Retinal pigment epithelial cell (primary cell): ENCODE measurements around the gene PHF21B.
"Not testable (repeated sequence)": the region's sequence is repeated elsewhere in the genome, so short reads cannot be mapped to it uniquely, and the experiment has no call there.

Experiments used
- DNase-seq: peaks from one replicate; pipeline ENCODE4 v3.0.0-alpha.2; 2010; ENCODE audit warnings: low read depth
- H3K4me3 ChIP-seq: 2 replicates; pipeline ENCODE4 v1.5.1; 2011; ENCODE audit warnings: mild to moderate bottlenecking, low read length, control low read depth, moderate library complexity
- CTCF ChIP-seq: conservative IDR thresholded peaks from 2 replicates; pipeline ENCODE4 v1.5.1; 2011; ENCODE audit warnings: low read depth, low read length, control low read depth, inconsistent platforms

PHF21B gene

GRCh38 chr22:45009606-45010531 lies at the start of gene PHF21B:
TSS of gene PHF21B (minus strand) at chr22:45010005. CDS start at chr22:45009549, 456 bp downstream.
- no peak for DNase-seq
- H3K4me3 ChIP-seq: peak within 1 kb of the TSS; percentile 56
- TF ChIP-seq CTCF: no peak

- no peak overlapping the region for H3K4me3 ChIP-seq
- no peak for TF ChIP-seq CTCF
- no peak for DNase-seq
Observed at GRCh38 chr22:45059296-45059695, 49.5 kb upstream of the PHF21B start.

GRCh38 chr22:45058622-45058912 lies 48.8 kb upstream of the PHF21B start:
- DNase-seq: no peak
- H3K4me3 ChIP-seq: no peak overlapping the region
- no peak for TF ChIP-seq CTCF

GRCh38 chr22:45055936-45056335 lies 46.1 kb upstream of the PHF21B start:
- no peak for TF ChIP-seq CTCF
- no peak for DNase-seq
- H3K4me3 ChIP-seq: no peak overlapping the region

- no peak for DNase-seq
- TF ChIP-seq CTCF: no peak
- H3K4me3 ChIP-seq: no peak overlapping the region
Observed at GRCh38 chr22:45053571-45053970, 43.8 kb upstream of the PHF21B start.

GRCh38 chr22:45053094-45053493 lies 43.3 kb upstream of the PHF21B start:
- TF ChIP-seq CTCF: no peak
- DNase-seq: no peak
- H3K4me3 ChIP-seq: no peak overlapping the region

GRCh38 chr22:45052665-45053064 lies 42.9 kb upstream of the PHF21B start:
- DNase-seq, H3K4me3 ChIP-seq: not testable (repeated sequence)

GRCh38 chr22:45051946-45052345 lies 42.1 kb upstream of the PHF21B start:
- no peak overlapping the region for H3K4me3 ChIP-seq
- TF ChIP-seq CTCF: no peak

More at GRCh38 chr22:45051946-45052345, 42.1 kb upstream of the PHF21B start:
- no peak for DNase-seq
